Measurements from ENCODE around the gene SH3BP2.

- TF ChIP-seq CTCF (IDR thresholded peaks at IDR 0.05; ENCODE audit: low read depth, low read length, poor library complexity, severe bottlenecking) (no peak), EZH2phosphoT487 (IDR thresholded peaks at IDR 0.05; ENCODE audit: borderline replicate concordance, low read length) (no peak)
Observed at GRCh38 chr4:2744576-2745270, 48.2 kb upstream of the SH3BP2 start.

All from DOHH2 (cell line).